HL-60 (cell line): ENCODE data around the gene NTRK2.

Source experiments
- GABPA ChIP-seq: IDR thresholded peaks from 2 replicates; pipeline ENCODE4 v1.6.1; 2012; ENCODE audit warnings: low read depth
- POLR2AphosphoS5 ChIP-seq: IDR thresholded peaks from 2 replicates; pipeline ENCODE4 v1.6.1; 2012; ENCODE audit warnings: low read depth
- SPI1 ChIP-seq: IDR thresholded peaks from 2 replicates; pipeline ENCODE4 v1.6.1; 2012; ENCODE audit warnings: low read depth, mild to moderate bottlenecking, borderline replicate concordance
- TF ChIP-seq, protein P1 (sequence below): IDR thresholded peaks from one replicate; pipeline ENCODE4 v1.5.1; 2011; ENCODE audit warnings: low read length, control low read depth, inconsistent platforms; ENCODE audit not compliant: insufficient read depth
- TF ChIP-seq, protein P2 (sequence below): IDR thresholded peaks from 2 replicates; pipeline ENCODE4 v1.6.1; 2012; ENCODE audit warnings: low read depth; ENCODE audit not compliant: insufficient replicate concordance

DNA sequence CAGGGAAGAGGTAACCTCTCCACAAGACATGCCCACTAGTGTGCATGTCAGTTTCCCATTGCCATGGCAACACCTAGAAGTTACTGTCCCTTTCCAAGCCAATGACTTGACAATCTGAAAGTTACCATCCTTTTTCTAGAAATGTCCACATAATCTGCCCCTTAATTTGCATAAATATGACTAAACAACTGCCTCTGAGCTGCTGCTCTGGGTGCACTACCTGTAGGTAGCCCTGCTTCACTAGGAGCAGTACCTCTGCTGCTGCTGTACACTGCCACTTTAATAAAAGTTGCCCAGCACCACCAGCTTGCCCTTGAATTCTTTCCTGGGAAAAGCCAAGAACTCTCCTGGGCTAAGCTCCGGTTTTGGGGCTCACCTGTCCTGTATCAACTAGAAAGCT is 392.4 kb downstream of the NTRK2 start:
- TF ChIP-seq, protein P1, sequence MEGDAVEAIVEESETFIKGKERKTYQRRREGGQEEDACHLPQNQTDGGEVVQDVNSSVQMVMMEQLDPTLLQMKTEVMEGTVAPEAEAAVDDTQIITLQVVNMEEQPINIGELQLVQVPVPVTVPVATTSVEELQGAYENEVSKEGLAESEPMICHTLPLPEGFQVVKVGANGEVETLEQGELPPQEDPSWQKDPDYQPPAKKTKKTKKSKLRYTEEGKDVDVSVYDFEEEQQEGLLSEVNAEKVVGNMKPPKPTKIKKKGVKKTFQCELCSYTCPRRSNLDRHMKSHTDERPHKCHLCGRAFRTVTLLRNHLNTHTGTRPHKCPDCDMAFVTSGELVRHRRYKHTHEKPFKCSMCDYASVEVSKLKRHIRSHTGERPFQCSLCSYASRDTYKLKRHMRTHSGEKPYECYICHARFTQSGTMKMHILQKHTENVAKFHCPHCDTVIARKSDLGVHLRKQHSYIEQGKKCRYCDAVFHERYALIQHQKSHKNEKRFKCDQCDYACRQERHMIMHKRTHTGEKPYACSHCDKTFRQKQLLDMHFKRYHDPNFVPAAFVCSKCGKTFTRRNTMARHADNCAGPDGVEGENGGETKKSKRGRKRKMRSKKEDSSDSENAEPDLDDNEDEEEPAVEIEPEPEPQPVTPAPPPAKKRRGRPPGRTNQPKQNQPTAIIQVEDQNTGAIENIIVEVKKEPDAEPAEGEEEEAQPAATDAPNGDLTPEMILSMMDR, result no peak
- TF ChIP-seq POLR2AphosphoS5 (no peak), GABPA (no peak), SPI1 (no peak)
- TF ChIP-seq, protein P2, sequence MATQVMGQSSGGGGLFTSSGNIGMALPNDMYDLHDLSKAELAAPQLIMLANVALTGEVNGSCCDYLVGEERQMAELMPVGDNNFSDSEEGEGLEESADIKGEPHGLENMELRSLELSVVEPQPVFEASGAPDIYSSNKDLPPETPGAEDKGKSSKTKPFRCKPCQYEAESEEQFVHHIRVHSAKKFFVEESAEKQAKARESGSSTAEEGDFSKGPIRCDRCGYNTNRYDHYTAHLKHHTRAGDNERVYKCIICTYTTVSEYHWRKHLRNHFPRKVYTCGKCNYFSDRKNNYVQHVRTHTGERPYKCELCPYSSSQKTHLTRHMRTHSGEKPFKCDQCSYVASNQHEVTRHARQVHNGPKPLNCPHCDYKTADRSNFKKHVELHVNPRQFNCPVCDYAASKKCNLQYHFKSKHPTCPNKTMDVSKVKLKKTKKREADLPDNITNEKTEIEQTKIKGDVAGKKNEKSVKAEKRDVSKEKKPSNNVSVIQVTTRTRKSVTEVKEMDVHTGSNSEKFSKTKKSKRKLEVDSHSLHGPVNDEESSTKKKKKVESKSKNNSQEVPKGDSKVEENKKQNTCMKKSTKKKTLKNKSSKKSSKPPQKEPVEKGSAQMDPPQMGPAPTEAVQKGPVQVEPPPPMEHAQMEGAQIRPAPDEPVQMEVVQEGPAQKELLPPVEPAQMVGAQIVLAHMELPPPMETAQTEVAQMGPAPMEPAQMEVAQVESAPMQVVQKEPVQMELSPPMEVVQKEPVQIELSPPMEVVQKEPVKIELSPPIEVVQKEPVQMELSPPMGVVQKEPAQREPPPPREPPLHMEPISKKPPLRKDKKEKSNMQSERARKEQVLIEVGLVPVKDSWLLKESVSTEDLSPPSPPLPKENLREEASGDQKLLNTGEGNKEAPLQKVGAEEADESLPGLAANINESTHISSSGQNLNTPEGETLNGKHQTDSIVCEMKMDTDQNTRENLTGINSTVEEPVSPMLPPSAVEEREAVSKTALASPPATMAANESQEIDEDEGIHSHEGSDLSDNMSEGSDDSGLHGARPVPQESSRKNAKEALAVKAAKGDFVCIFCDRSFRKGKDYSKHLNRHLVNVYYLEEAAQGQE, result no peak
